ENCODE measurements around the gene PNKP.

PNKP gene

GRCh38 chr19:49866933-49867782, at the start of gene PNKP:
TSS of gene PNKP (minus strand) at chr19:49867576. CDS start at chr19:49867204, 372 bp downstream.
- DNase-seq (ENCODE audit: low read depth), result peak; percentile 91

- no peak for DNase-seq (ENCODE audit: low read depth)
These were observed 47.9 kb upstream of the PNKP start for GRCh38 chr19:49915271-49915670.

GRCh38 chr19:49913720-49914119, 46.3 kb upstream of the PNKP start:
- DNase-seq (ENCODE audit: low read depth), result no peak

- DNase-seq (ENCODE audit: low read depth), result peak; percentile 38
These were observed 45.7 kb upstream of the PNKP start for GRCh38 chr19:49912965-49913685.

- DNase-seq (ENCODE audit: low read depth), result peak; percentile 42
These were observed 44.2 kb upstream of the PNKP start for GRCh38 chr19:49911381-49912145.

- no peak for DNase-seq (ENCODE audit: low read depth)
These were observed 42.8 kb upstream of the PNKP start for GRCh38 chr19:49910179-49910578.

- no peak for DNase-seq (ENCODE audit: low read depth)
These were observed 41.4 kb upstream of the PNKP start for GRCh38 chr19:49908480-49909420.

- DNase-seq (ENCODE audit: low read depth), result no peak
These were observed 40.5 kb upstream of the PNKP start for GRCh38 chr19:49907745-49908446.

- no peak for DNase-seq (ENCODE audit: low read depth)
These were observed 39.6 kb upstream of the PNKP start for GRCh38 chr19:49906879-49907564.

- no peak for DNase-seq (ENCODE audit: low read depth)
These were observed 36.8 kb upstream of the PNKP start for GRCh38 chr19:49904136-49904535.

GRCh38 chr19:49896863-49897621, 29.7 kb upstream of the PNKP start, which contains the start of gene IL4I1:
TSS of gene IL4I1 (minus strand) at chr19:49896887. CDS start at chr19:49896160, 727 bp downstream.
- no peak for DNase-seq (ENCODE audit: low read depth)

GRCh38 chr19:49895566-49896297, 28.4 kb upstream of the PNKP start:
- no peak for DNase-seq (ENCODE audit: low read depth)

- no peak for DNase-seq (ENCODE audit: low read depth)
These were observed 27.6 kb upstream of the PNKP start for GRCh38 chr19:49894879-49895565.

GRCh38 chr19:49894011-49894664, 26.8 kb upstream of the PNKP start:
- DNase-seq (ENCODE audit: low read depth), result no peak

GRCh38 chr19:49892716-49893115, 25.3 kb upstream of the PNKP start:
- no peak for DNase-seq (ENCODE audit: low read depth)

- no peak for DNase-seq (ENCODE audit: low read depth)
These were observed 24.0 kb upstream of the PNKP start for GRCh38 chr19:49891393-49891792.
